A673 (cell line): Measurements from ENCODE around the gene ACSL1.

Source experiments
- EZH2 ChIP-seq: fragments of 200-600 bp; sonication (generic); IDR thresholded peaks from 2 replicates; pipeline ENCODE4 v1.6.1; 2017; ENCODE audit warnings: borderline replicate concordance, low read depth, mild to moderate bottlenecking, mixed read lengths, antibody characterized with exemption, low read length; ENCODE audit not compliant: poor library complexity, severe bottlenecking
- TF ChIP-seq, protein P1 (sequence below): fragments of 300-800, 200-600 bp; sonication (generic); conservative IDR thresholded peaks from 2 replicates; pipeline ENCODE4 v1.5.1; 2017; ENCODE audit warnings: low read depth, mild to moderate bottlenecking, antibody characterized with exemption, low read length, moderate library complexity, mixed read lengths

DNA sequence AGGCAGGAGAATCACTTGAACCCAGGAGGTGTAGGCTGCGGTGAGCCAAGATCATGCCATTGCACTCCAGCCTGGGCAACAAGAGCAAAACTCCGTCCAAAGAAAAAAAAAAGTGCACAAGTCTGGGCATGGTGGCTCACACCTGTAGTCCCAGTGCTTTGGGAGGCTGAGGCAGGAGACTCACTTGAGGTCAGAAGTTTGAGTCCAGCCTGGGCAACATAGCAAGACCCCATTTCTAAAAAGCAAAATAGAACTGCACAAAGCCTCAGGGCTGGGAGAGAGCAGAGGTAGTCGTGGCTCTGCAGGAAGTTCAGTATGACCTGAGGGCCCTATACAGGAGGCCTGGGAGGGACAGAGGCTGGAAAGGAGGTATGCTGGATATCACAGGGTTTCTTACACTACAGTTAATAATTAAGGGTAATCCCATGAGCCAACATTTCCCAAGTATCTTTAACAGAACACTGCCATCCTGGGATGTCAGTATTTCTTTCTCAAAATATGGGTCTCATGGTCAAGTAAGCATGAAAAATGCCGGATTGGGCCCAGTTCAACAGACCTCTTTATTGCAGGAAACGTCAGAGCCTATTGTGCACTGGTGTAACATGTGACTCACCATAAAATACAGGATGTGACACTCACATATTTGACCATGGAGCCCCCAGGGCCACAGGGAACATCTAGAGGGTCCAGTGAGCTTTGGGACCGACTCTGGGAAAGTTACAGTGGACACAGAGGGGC, 37.8 kb downstream of the ACSL1 start:
- TF ChIP-seq, protein P1, sequence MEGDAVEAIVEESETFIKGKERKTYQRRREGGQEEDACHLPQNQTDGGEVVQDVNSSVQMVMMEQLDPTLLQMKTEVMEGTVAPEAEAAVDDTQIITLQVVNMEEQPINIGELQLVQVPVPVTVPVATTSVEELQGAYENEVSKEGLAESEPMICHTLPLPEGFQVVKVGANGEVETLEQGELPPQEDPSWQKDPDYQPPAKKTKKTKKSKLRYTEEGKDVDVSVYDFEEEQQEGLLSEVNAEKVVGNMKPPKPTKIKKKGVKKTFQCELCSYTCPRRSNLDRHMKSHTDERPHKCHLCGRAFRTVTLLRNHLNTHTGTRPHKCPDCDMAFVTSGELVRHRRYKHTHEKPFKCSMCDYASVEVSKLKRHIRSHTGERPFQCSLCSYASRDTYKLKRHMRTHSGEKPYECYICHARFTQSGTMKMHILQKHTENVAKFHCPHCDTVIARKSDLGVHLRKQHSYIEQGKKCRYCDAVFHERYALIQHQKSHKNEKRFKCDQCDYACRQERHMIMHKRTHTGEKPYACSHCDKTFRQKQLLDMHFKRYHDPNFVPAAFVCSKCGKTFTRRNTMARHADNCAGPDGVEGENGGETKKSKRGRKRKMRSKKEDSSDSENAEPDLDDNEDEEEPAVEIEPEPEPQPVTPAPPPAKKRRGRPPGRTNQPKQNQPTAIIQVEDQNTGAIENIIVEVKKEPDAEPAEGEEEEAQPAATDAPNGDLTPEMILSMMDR = no peak
- TF ChIP-seq EZH2 = no peak
